HCT116 (cell line): ENCODE data around the gene DNAJC6. TPM values are rescaled to one million over a fixed set of nuclear protein-coding genes. Genes with fewer than 3 reads are reported as not detected.

ENCODE experiments used
- ATAC-seq: fragments of 200-7000 bp; cut with Tn5 transposase; 2 replicates; pipeline ENCODE4 v1.9.1; 2020; ENCODE audit warnings: mild to moderate bottlenecking, moderate library complexity
- BruUV-seq: library from RNA; stranded (reverse); fragments of 400-500 nt; replicated peaks from 2 replicates; lab custom pipeline; 2021; lab: Mats Ljungman, UMichigan
- CTCF ChIA-PET: fragments of 300-600 bp; sonication (Branson Sonifier 250); formaldehyde crosslinking; loops from one replicate; lab custom pipeline; 2021; ENCODE audit warnings: antibody characterized with exemption; lab: Charles Lee
- POLR2A ChIA-PET: fragments of 300-600, 350-600 bp; sonication (Branson Sonifier 250); formaldehyde crosslinking; loops from one replicate; lab custom pipeline; 2021; ENCODE audit warnings: antibody characterized with exemption; lab: Charles Lee
- RAD21 ChIA-PET, 2 experiments: fragments of 300-600 bp; sonication (Branson Sonifier 250); formaldehyde crosslinking; loops; one replicate each; lab custom pipeline; 2023; ENCODE audit warnings: low total read pairs in 2 of 2; ENCODE audit not compliant: uncharacterized antibody in 2 of 2, unreplicated experiment in 2 of 2, low non-redundant PET in 1 of 2; lab: Charles Lee
- DNase-seq: peaks from one replicate; pipeline ENCODE4 v3.0.0-alpha.2; 2010; ENCODE audit warnings: low read depth, low spot score
- H2AFZ ChIP-seq: fragments of 200-600 bp; shearing (Covaris generic), sonication (generic); 2 replicates; pipeline ENCODE4 v1.6.1; 2017; ENCODE audit warnings: low read depth, mixed run types, mixed read lengths, antibody characterized with exemption, low read length; ENCODE audit not compliant: poor library complexity, severe bottlenecking
- H3K27ac ChIP-seq: 2 replicates; pipeline ENCODE4 v1.5.1; 2012; ENCODE audit warnings: low read depth, low read length
- H3K27me3 ChIP-seq: fragments of 200-600 bp; sonication (generic); 2 replicates; pipeline ENCODE4 v1.6.1; 2016; ENCODE audit warnings: mixed run types, low read length, mixed read lengths; ENCODE audit not compliant: insufficient read depth
- H3K36me3 ChIP-seq, 2 experiments: fragments of 200-500 bp in 1 of 2; fragments of 200-600 bp in 1 of 2; sonication (Bioruptor generic) in 1 of 2; sonication (generic) in 1 of 2; 2 replicates each; pipeline versions ENCODE4 v1.5.1 to v1.6.1; 2014 to 2016; ENCODE audit warnings: low read length in 2 of 2, inconsistent platforms in 1 of 2, mixed read lengths in 1 of 2, mixed run types in 1 of 2; ENCODE audit not compliant: insufficient read depth in 2 of 2, control insufficient read depth in 1 of 2
- H3K4me1 ChIP-seq, 2 experiments: fragments of 200-600 bp in 1 of 2; sonication (generic) in 1 of 2; 2 replicates each; pipeline versions ENCODE4 v1.5.1 to v1.6.1; 2012 to 2017; ENCODE audit warnings: low read length in 2 of 2, inconsistent platforms in 1 of 2, mild to moderate bottlenecking in 1 of 2, mixed read lengths in 1 of 2, mixed run types in 1 of 2, moderate library complexity in 1 of 2; ENCODE audit not compliant: insufficient read depth in 2 of 2, control insufficient read depth in 1 of 2
- H3K4me2 ChIP-seq: fragments of 200-600 bp; sonication (generic); 2 replicates; pipeline ENCODE4 v1.6.1; 2017; ENCODE audit warnings: mixed run types, low read length, mixed read lengths
- H3K4me3 ChIP-seq, 2 experiments: fragments of 200-600 bp in 1 of 2; sonication (generic) in 1 of 2; replicated peaks in 1 of 2; 2 replicates each; pipeline ENCODE4 v1.5.1; 2011 to 2016; ENCODE audit warnings: low read length in 2 of 2, control low read depth in 1 of 2, low read depth in 1 of 2, mild to moderate bottlenecking in 1 of 2, mixed read lengths in 1 of 2, mixed run types in 1 of 2
- H3K79me2 ChIP-seq: fragments of 200-600 bp; sonication (generic); 2 replicates; pipeline ENCODE4 v1.6.1; 2017; ENCODE audit warnings: mild to moderate bottlenecking, mixed run types, low read length, moderate library complexity, mixed read lengths; ENCODE audit not compliant: insufficient read depth
- H3K9ac ChIP-seq: fragments of 200-600 bp; sonication (generic); 2 replicates; pipeline ENCODE4 v1.6.1; 2016; ENCODE audit warnings: low read length, mixed read lengths
- H3K9me2 ChIP-seq: fragments of 200-600 bp; sonication (generic), shearing (Covaris generic); 2 replicates; pipeline ENCODE4 v1.6.1; 2017; ENCODE audit warnings: mixed run types, mild to moderate bottlenecking, moderate library complexity; ENCODE audit not compliant: insufficient read depth
- H3K9me3 ChIP-seq, 2 experiments: fragments of 200-500 bp in 1 of 2; fragments of 200-600 bp in 1 of 2; sonication (Bioruptor generic) in 1 of 2; sonication (generic) in 1 of 2; 2 replicates each; pipeline ENCODE4 v1.6.1; 2014 to 2017; ENCODE audit warnings: low read length in 2 of 2, mixed read lengths in 2 of 2, inconsistent platforms in 1 of 2, low read depth in 1 of 2, mild to moderate bottlenecking in 1 of 2, mixed run types in 1 of 2, moderate library complexity in 1 of 2; ENCODE audit not compliant: control insufficient read depth in 1 of 2, insufficient read depth in 1 of 2
- H4K20me1 ChIP-seq: fragments of 200-600 bp; sonication (generic), shearing (Covaris generic); 2 replicates; pipeline ENCODE4 v1.6.1; 2017; ENCODE audit warnings: mixed run types, mild to moderate bottlenecking, moderate library complexity; ENCODE audit not compliant: insufficient read depth
- CBX3 ChIP-seq: IDR thresholded peaks from 2 replicates; pipeline ENCODE4 v1.6.1; 2012; ENCODE audit warnings: low read depth
- CEBPB ChIP-seq: IDR thresholded peaks from 2 replicates; pipeline ENCODE4 v1.6.1; 2012; ENCODE audit warnings: low read depth
- EGR1 ChIP-seq: IDR thresholded peaks from 2 replicates; pipeline ENCODE4 v1.6.1; 2012; ENCODE audit warnings: low read depth
- ELF1 ChIP-seq: IDR thresholded peaks from 2 replicates; pipeline ENCODE4 v1.6.1; 2012; ENCODE audit warnings: low read depth, borderline replicate concordance
- EZH2 ChIP-seq: fragments of 200-600 bp; sonication (generic); IDR thresholded peaks from 2 replicates; pipeline ENCODE4 v1.6.1; 2017; ENCODE audit warnings: antibody characterized with exemption, mixed run types
- FOSL1 ChIP-seq: IDR thresholded peaks from 2 replicates; pipeline ENCODE4 v1.6.1; 2012; ENCODE audit warnings: low read depth
- JUND ChIP-seq: IDR thresholded peaks from 2 replicates; pipeline ENCODE4 v1.6.1; 2012
- POLR2AphosphoS5 ChIP-seq: IDR thresholded peaks from 2 replicates; pipeline ENCODE4 v1.6.1; 2011; ENCODE audit warnings: mild to moderate bottlenecking, low read depth, low read length, moderate library complexity
- RAD21 ChIP-seq: IDR thresholded peaks from 2 replicates; pipeline ENCODE4 v1.6.1; 2012; ENCODE audit warnings: low read depth, mild to moderate bottlenecking
- SIN3A ChIP-seq: IDR thresholded peaks from 2 replicates; pipeline ENCODE4 v1.6.1; 2012; ENCODE audit warnings: low read depth
- SP1 ChIP-seq: IDR thresholded peaks from 2 replicates; pipeline ENCODE4 v1.6.1; 2012; ENCODE audit warnings: low read depth
- SRF ChIP-seq: IDR thresholded peaks from 2 replicates; pipeline ENCODE4 v1.6.1; 2012; ENCODE audit warnings: low read depth
- TCF7L2 ChIP-seq: IDR thresholded peaks from 2 replicates; pipeline ENCODE4 v1.7.0; 2011; ENCODE audit warnings: borderline replicate concordance, inconsistent platforms; ENCODE audit not compliant: insufficient read depth, insufficient read length; ENCODE audit errors: extremely low read depth
- YY1 ChIP-seq: IDR thresholded peaks from 2 replicates; pipeline ENCODE4 v1.6.1; 2011; ENCODE audit warnings: low read length, low read depth, moderate library complexity, mild to moderate bottlenecking; ENCODE audit not compliant: insufficient replicate concordance; ENCODE audit errors: extremely low read depth
- ZFX ChIP-seq: fragments of 450-650 bp; IDR thresholded peaks from 2 replicates; pipeline ENCODE4 v1.6.1; 2017
- ZNF274 ChIP-seq: fragments of 200-500 bp; sonication (Bioruptor generic); IDR thresholded peaks from 2 replicates; pipeline ENCODE4 v1.6.1; 2014; ENCODE audit warnings: mild to moderate bottlenecking, low read depth, low read length, inconsistent platforms
- intact Hi-C: fragments of 100-400 bp; cut with micrococcal nuclease; formaldehyde crosslinking; loops from 2 replicates; pipeline ENCODE4 v1.10.0; 2022
- total RNA-seq: library from RNA; stranded (reverse); gene quantifications from one replicate; pipeline ENCODE4 v1.2.1, GENCODE V29; 2021; ENCODE audit not compliant: unreplicated experiment
- TF ChIP-seq, protein P1 (sequence below): IDR thresholded peaks from 2 replicates; pipeline ENCODE4 v1.6.1; 2012
- TF ChIP-seq, protein P2 (sequence below), 3 experiments: fragments of 200-600 bp in 1 of 3; sonication (generic) in 1 of 3; IDR thresholded peaks in 2 of 3; conservative IDR thresholded peaks in 1 of 3; 2 replicates each; pipeline ENCODE4 v1.5.1; 2012 to 2017; ENCODE audit warnings: low read depth in 2 of 3, low read length in 2 of 3, antibody characterized with exemption in 1 of 3, borderline replicate concordance in 1 of 3, control low read depth in 1 of 3, mild to moderate bottlenecking in 1 of 3, mixed read lengths in 1 of 3, mixed run types in 1 of 3, moderate library complexity in 1 of 3; ENCODE audit not compliant: insufficient read depth in 1 of 3
- TF ChIP-seq, protein P3 (sequence below): IDR thresholded peaks from 2 replicates; pipeline ENCODE4 v1.6.1; 2011; ENCODE audit warnings: mild to moderate bottlenecking, low read length, moderate library complexity; ENCODE audit not compliant: insufficient replicate concordance; ENCODE audit errors: extremely low read depth

DNAJC6 gene
- total RNA-seq, 1 experiment from 2014 or later = 9.0 TPM

DNA sequence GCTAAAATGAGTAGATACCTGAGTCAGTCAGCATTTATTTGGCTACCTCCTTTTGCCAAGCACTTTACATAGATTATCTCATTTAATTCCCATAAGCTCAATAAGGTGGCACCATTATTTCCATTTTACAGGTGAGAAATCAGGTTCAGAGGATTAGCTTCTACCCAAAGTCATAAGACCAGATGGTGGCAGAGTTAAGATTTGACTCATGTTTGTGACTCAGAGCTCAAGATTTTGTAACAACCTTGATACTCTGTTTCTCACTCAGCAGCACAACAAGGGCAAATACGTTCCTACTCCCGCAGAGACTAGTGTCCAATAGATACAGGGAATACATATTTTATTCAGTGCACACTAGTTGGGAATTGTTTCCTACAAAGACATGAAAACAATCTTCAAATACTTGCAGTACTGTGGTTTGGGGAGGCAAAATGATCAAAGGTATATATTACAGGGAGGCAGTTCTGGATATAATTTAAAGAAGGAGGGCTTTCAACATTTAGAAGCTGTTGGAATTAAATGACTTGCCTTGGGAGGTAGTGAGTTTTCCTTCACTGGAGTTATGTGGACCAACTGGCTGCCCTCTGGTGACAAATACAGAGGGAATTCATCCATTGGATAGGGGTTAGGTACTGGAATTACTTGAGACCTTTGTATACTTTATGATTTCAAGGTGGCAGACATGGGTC lies 114.7 kb downstream of the DNAJC6 start:
- Histone ChIP-seq H3K79me2 (peaks cover 44% of the 10 kb centered on the region), H4K20me1 (no peaks in the 10 kb centered on the region), H3K9ac (peak overlapping the region; percentile 38), H3K4me1 (peaks cover 32 to 60% of the 10 kb centered on the region in 2 experiments), H3K36me3 (peaks cover 0 to 3% of the 10 kb centered on the region in 2 experiments; a peak in 1 of 4 replicates), H3K27ac (peak overlapping the region; percentile 40; the same call in 1 of the 2 replicates), H3K9me2 (no peaks in the 10 kb centered on the region), H2AFZ (no peak overlapping the region), H3K4me3 (peak overlapping the region in 1 of 2 experiments; percentile 24; a peak in 2 of 4 replicates), H3K27me3 (no peaks in the 10 kb centered on the region), H3K9me3 (no peaks in the 10 kb centered on the region), H3K4me2 (peak overlapping the region; percentile 87)
- intact Hi-C loops = loop anchor here (10.0 kb wide), 3 partner anchors 189 to 821 kb away; no protein-coding TSS in a partner anchor
- no TSS peak for BruUV-seq
- CTCF ChIA-PET = interaction anchor here (0.6 kb wide), 2 partner anchors 264 to 360 kb away, joined by 3 to 4 read pairs; no protein-coding TSS in a partner anchor
- POLR2A ChIA-PET = interaction anchor here (0.6 kb wide), 1 partner anchor 73 kb away, joined by 3 read pairs; no protein-coding TSS in a partner anchor
- RAD21 ChIA-PET = interaction anchor here in 1 of 2 experiments (1.0 kb wide), 1 partner anchor 208 kb away, joined by 3 read pairs; no protein-coding TSS in a partner anchor
- ATAC-seq (no peak), DNase-seq (peak; percentile 70)
- TF ChIP-seq SP1 (peak; percentile 58), EGR1 (no peak), RAD21 (no peak), CBX3 (peak; percentile 87), CEBPB (peak; percentile 79; the same call in 1 of the 2 replicates), ZFX (no peak), FOSL1 (peak; percentile 86), ZNF274 (no peak), EZH2 (no peak), SIN3A (0 out of 2 replicates have a peak, but pooled peaks have one; percentile 36), POLR2AphosphoS5 (peak; percentile 29; the same call in 1 of the 2 replicates), ELF1 (no peak), JUND (peak; percentile 69), YY1 (no peak), TCF7L2 (no peak), SRF (peak; percentile 45; the same call in 1 of the 2 replicates)
- TF ChIP-seq, protein P1, sequence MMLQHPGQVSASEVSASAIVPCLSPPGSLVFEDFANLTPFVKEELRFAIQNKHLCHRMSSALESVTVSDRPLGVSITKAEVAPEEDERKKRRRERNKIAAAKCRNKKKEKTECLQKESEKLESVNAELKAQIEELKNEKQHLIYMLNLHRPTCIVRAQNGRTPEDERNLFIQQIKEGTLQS = no peak
- TF ChIP-seq, protein P2, sequence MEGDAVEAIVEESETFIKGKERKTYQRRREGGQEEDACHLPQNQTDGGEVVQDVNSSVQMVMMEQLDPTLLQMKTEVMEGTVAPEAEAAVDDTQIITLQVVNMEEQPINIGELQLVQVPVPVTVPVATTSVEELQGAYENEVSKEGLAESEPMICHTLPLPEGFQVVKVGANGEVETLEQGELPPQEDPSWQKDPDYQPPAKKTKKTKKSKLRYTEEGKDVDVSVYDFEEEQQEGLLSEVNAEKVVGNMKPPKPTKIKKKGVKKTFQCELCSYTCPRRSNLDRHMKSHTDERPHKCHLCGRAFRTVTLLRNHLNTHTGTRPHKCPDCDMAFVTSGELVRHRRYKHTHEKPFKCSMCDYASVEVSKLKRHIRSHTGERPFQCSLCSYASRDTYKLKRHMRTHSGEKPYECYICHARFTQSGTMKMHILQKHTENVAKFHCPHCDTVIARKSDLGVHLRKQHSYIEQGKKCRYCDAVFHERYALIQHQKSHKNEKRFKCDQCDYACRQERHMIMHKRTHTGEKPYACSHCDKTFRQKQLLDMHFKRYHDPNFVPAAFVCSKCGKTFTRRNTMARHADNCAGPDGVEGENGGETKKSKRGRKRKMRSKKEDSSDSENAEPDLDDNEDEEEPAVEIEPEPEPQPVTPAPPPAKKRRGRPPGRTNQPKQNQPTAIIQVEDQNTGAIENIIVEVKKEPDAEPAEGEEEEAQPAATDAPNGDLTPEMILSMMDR (IDR thresholded peaks at IDR 0.05 in 2 of 3, conservative IDR thresholded peaks at IDR 0.05 in 1 of 3; ENCODE audit: borderline replicate concordance in 1 of 3, insufficient read depth in 1 of 3, low read depth in 2 of 3, low read length in 2 of 3) = 0 out of 6 replicates have a peak, but pooled peaks of 1 of the 3 experiments have one; percentile 10
- TF ChIP-seq, protein P3, sequence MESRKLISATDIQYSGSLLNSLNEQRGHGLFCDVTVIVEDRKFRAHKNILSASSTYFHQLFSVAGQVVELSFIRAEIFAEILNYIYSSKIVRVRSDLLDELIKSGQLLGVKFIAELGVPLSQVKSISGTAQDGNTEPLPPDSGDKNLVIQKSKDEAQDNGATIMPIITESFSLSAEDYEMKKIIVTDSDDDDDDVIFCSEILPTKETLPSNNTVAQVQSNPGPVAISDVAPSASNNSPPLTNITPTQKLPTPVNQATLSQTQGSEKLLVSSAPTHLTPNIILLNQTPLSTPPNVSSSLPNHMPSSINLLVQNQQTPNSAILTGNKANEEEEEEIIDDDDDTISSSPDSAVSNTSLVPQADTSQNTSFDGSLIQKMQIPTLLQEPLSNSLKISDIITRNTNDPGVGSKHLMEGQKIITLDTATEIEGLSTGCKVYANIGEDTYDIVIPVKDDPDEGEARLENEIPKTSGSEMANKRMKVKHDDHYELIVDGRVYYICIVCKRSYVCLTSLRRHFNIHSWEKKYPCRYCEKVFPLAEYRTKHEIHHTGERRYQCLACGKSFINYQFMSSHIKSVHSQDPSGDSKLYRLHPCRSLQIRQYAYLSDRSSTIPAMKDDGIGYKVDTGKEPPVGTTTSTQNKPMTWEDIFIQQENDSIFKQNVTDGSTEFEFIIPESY = no peak
